Activated T-helper 2 cell treated with anti-CD3 and anti-CD28 coated beads, Interferon-gamma antibody, Interleukin-2, Interleukin-4, amounts not matched to agents 10 μg/mL and 5 μg/mL and 100 μg/mL, durations not matched to agents 14 hours and 24 hours and 36 hours (primary cell): Measurements from ENCODE around the gene ANAPC13. TPM values are rescaled to one million over a fixed set of nuclear protein-coding genes. Genes with fewer than 3 reads are reported as not detected.

Source experiments
- DNase-seq: peaks from one replicate; pipeline ENCODE4 v3.0.0; 2021; ENCODE audit warnings: low spot score
- H3K27ac Mint-ChIP-seq: one replicate; pipeline ENCODE4 v1.8.0; 2021; ENCODE audit warnings: mixed read lengths
- H3K27me3 Mint-ChIP-seq: one replicate; pipeline ENCODE4 v1.8.0; 2021; ENCODE audit warnings: low read depth, mixed read lengths
- H3K36me3 Mint-ChIP-seq: one replicate; pipeline ENCODE4 v1.8.0; 2021; ENCODE audit warnings: low read depth, mixed read lengths
- H3K4me1 Mint-ChIP-seq: one replicate; pipeline ENCODE4 v1.8.0; 2021; ENCODE audit warnings: low read depth, mixed read lengths
- H3K4me3 Mint-ChIP-seq: one replicate; pipeline ENCODE4 v1.8.0; 2021; ENCODE audit warnings: low read depth, mild to moderate bottlenecking, moderate library complexity, mixed read lengths
- H3K9me3 Mint-ChIP-seq: one replicate; pipeline ENCODE4 v1.8.0; 2021; ENCODE audit warnings: mixed read lengths
- intact Hi-C: fragments of 100-400 bp; cut with micrococcal nuclease; formaldehyde crosslinking; loops from one replicate; pipeline ENCODE4 v1.15.1; 2023
- total RNA-seq: library from RNA; stranded (reverse); gene quantifications from 2 replicates; pipeline ENCODE4 v1.2.3, GENCODE V29; 2022

ANAPC13 gene, protein sequence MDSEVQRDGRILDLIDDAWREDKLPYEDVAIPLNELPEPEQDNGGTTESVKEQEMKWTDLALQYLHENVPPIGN
- 27.3 and 27.4 TPM in 2 replicates for total RNA-seq

DNA sequence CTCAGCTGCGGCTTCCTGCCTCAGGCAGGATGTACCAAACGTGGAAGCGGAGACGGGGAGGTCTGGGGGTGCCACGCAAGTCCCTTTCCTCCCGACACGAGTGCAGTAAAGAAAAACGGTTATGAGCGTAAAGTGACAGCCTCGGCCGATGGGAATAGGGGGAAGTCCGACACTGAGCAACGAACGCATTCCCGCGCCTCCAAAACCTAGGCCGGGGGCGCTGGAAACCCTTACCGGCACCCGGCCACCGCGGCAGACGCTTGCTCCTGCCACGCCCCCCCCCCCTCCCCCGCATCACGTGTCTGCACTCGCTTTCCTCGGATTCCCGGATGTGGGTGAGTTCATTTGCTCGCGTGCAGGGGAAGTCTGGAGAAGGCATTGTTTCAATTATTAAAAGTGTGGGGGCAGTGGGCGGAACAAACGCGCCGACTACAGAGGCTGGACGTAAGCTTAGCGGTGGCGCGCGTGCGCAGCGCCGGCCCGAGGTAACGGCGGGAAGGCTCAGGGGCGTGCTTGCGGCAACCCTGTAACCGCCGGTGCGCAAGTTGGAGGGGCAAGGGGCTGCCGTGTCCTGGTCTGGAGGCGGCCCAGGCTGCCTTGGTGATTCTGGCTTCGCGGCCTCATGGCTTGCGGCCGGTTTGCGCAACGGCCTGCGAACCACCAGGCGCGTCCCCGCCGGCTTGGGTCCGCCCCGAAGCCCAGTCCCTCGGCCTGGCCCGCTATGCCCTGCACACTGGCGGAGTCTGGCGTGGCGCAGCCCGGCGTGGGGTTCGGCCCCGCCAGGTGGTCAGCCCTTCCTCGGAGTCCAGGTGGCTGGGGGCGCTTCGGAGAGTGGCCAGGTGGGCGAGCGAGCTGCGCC, at the start of gene ANAPC13, which contains the start of gene CEP63:
TSS of gene ANAPC13 (minus strand) at position 268 of the 859 bp plus-strand sequence. CDS start 3,081 bp downstream, outside the sequence.
TSS of gene CEP63 (plus strand) at position 340 of the 859 bp plus-strand sequence. CDS start 9,264 bp downstream, outside the sequence.
- no peaks in the 10 kb centered on the region for H3K9me3 Mint-ChIP-seq
- peak; percentile 92 for DNase-seq
- H3K27me3 Mint-ChIP-seq = no peaks in the 10 kb centered on the region
- peaks cover 37% of the 10 kb centered on the region for H3K4me1 Mint-ChIP-seq
- peak within 1 kb of the TSS; percentile 97 for H3K4me3 Mint-ChIP-seq
- peaks cover 31% of the 10 kb centered on the region for H3K36me3 Mint-ChIP-seq
- peak within 1 kb of the TSS; percentile 99 for H3K27ac Mint-ChIP-seq
- intact Hi-C loops = loop anchor here (2.0 to 10.0 kb wide), 8 partner anchors 179 to 1763 kb away; partner anchors contain the start of genes CDV3, MSL2, NPHP3 and RYK

DNA sequence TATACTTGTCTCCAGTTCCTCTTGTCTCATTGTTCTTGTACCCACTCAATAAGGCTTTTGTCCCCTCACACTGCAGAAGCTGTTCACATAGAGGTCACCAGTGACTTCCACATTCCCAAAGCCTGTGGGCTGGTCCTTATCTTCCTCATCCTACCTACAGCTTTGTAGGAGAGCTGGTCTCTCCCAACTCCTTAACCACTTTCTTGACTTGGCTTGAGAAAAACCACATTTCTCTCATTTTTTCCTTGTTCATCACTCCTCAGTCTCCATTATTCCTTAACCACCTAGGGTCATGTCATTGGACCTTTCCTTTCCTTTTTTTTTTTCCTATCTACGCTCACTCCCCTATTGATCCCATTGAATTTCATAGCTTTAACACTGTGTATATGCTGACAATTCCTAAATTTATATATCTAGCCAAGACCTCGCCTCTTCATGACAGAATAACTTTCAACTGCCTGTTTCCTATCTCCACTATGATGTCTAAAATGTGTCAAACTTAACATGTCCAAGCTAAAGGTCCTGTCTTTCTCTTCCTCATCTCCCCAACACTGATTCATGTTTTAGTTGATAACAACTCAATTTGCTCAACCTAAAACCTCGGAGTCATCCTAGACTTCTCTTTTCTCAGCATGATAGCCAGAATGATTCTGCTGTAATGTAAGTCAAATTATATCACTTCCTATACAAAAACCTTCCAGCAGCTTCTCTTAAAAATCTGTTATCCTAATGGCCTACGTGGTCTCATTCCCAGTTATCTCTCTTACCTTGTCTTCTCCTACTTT, 49.6 kb upstream of the ANAPC13 start:
- Mint-ChIP-seq H3K27ac (no peak overlapping the region), H3K4me3 (no peak overlapping the region), H3K27me3 (no peaks in the 10 kb centered on the region), H3K36me3 (peaks cover 15% of the 10 kb centered on the region), H3K4me1 (no peaks in the 10 kb centered on the region), H3K9me3 (no peaks in the 10 kb centered on the region)
- DNase-seq = no peak
- intact Hi-C loops = no loop called here

DNA sequence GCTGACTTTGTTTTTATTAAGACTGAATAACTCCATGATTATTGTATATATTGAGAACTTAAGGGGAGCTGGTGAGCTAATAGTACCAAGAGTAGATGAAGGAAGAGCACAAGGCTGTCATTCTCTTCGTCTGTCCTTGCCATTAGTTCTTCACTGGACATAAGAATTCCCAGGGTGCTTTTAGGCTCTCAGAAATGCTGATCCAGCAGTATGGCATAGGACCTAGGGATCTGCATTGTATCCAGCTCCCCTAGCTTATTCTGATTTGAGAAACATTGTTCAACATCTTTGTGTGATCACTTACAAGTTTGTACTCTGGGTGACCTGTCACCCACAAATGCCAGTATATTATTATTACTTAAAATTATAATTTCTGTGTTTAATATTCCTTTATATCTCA, 47.7 kb upstream of the ANAPC13 start:
- Mint-ChIP-seq H3K27ac (no peak overlapping the region), H3K36me3 (peaks cover 15% of the 10 kb centered on the region), H3K4me1 (no peaks in the 10 kb centered on the region), H3K9me3 (no peaks in the 10 kb centered on the region), H3K4me3 (no peak overlapping the region), H3K27me3 (no peaks in the 10 kb centered on the region)
- intact Hi-C loops = no loop called here
- no peak for DNase-seq

DNA sequence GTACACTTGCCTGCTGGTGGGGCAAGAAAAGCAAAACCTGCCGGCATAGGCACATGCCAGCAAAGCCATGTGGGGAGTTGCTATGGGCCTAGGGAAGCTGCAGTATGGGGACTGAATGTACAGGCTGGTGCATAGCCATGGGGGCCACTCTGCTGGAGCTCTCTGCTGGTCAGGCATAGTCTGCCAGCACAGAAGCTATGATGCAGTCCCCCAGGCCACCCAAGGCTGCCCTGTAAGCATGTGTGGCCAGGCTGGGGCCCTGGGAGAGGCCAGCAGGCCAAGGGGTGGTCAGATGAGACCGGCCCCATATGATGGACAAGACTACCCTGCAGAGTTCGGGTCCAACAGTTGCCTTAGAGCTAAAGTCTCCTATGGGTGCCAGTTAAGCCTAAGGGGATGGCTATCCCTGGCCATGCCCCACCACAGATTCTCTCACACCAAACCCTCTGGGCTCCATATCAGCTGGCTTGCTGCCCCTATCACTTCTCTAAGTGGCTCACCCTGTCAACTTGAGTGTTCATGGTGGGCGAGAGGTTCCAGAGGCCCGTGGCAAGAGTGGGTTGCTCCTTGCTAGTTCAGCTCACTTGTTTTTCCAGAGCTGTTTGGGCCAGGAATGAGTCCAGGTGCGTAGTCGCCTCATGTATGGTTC, 41.9 kb upstream of the ANAPC13 start:
- H3K36me3 Mint-ChIP-seq = peaks cover 39% of the 10 kb centered on the region
- no peaks in the 10 kb centered on the region for H3K4me1 Mint-ChIP-seq
- no peak for DNase-seq
- intact Hi-C loops = no loop called here
- no peak overlapping the region for H3K27ac Mint-ChIP-seq
- no peaks in the 10 kb centered on the region for H3K27me3 Mint-ChIP-seq
- no peak overlapping the region for H3K4me3 Mint-ChIP-seq
- H3K9me3 Mint-ChIP-seq = peaks cover 39% of the 10 kb centered on the region

DNA sequence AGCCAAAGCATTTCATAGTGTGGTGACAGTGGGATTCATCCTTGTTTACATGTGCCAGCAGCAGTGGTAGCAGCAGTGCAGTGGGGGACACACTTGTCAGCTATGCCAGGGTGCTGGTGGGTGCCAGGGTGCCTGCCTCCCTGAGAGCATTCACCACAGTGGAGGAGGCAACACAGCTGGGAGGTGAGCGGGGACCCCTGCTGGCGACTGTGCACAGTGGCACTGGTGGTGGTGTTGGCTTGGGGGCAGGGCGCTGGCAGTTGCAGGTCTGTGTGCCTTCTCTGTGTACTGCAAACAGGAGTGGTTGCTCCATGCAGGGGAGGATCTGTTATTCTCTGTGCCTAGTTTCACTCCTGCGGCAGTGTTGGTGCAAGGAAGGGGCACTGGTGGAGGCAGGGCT, 41.3 kb upstream of the ANAPC13 start:
- Mint-ChIP-seq H3K27me3 (no peaks in the 10 kb centered on the region), H3K9me3 (peaks cover 45% of the 10 kb centered on the region), H3K4me3 (no peak overlapping the region), H3K27ac (no peak overlapping the region), H3K36me3 (peaks cover 44% of the 10 kb centered on the region), H3K4me1 (no peaks in the 10 kb centered on the region)
- intact Hi-C loops = no loop called here
- DNase-seq = no peak

DNA sequence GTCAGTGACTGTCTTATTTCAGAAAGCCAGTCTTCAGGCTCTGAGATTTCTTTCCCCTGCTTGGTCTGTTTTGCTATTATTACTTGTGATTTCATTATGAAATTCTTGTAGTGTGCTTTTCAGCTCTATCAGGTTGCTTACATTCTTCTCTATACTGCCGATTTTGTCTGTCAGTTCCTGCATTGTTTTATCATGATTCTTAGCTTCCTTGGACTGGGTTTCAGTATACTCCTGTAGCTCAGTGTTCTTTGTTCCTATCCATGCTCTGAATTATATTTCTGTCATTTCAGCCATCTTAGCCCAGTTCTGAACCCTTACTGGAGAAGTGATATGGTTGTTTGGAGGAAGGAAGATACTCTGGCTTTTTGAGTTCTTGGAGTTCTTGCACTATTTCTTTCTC, 40.5 kb upstream of the ANAPC13 start:
- Mint-ChIP-seq H3K4me1 (no peaks in the 10 kb centered on the region), H3K36me3 (peaks cover 49% of the 10 kb centered on the region)

DNA sequence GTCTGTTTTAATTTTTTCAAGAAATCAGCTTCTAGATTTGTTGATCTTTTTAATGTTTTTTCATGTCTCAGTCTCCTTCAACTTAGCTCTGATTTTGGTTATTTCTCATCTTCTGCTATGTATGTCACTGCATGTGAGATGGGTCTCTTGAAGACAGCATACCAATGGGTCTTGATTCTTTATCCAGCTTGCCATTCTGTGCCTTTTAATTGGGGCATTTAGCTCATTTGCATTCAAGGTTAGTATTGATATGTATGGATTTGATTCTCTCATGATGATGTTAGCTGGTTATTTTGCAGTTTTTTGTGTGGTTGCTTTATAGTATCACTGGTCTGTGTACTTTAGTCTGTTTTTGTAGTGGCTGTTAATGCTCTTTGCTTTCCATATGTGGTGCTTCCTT, 39.5 kb upstream of the ANAPC13 start:
- Mint-ChIP-seq H3K9me3 (peaks cover 56% of the 10 kb centered on the region), H3K36me3 (peaks cover 54% of the 10 kb centered on the region), H3K4me1 (no peaks in the 10 kb centered on the region), H3K4me3 (no peak overlapping the region), H3K27me3 (no peaks in the 10 kb centered on the region), H3K27ac (no peak overlapping the region)
- intact Hi-C loops = no loop called here
- DNase-seq = no peak

More for the DNA sequence above, 40.5 kb upstream of the ANAPC13 start:
- no peak for DNase-seq
- no peak overlapping the region for H3K4me3 Mint-ChIP-seq
- H3K27ac Mint-ChIP-seq = no peak overlapping the region
- no peaks in the 10 kb centered on the region for H3K27me3 Mint-ChIP-seq
- peaks cover 49% of the 10 kb centered on the region for H3K9me3 Mint-ChIP-seq
- intact Hi-C loops = no loop called here

DNA sequence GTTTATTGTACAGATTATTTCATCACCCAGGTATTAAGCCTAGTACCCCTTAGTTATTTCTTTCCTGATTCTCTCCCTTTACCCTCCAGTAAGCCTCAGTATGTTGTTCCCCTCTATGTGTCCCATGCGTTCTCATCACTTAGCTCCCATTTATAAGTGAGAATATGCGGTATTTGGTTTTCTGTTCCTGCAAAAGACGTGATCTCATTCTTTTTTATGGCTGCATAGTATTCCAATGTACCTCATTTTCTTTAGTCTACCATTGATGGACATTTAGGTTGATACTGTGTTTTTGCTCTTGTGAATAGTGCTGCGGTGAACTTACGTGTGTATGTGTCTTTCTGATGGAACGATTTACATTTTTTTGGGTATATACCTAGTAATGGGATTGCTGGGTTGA, 36.8 kb upstream of the ANAPC13 start:
- Mint-ChIP-seq H3K27me3 (no peaks in the 10 kb centered on the region), H3K36me3 (peaks cover 67% of the 10 kb centered on the region), H3K9me3 (peaks cover 63% of the 10 kb centered on the region), H3K4me1 (no peaks in the 10 kb centered on the region), H3K4me3 (no peak overlapping the region), H3K27ac (no peak overlapping the region)
- no peak for DNase-seq
- intact Hi-C loops = no loop called here

DNA sequence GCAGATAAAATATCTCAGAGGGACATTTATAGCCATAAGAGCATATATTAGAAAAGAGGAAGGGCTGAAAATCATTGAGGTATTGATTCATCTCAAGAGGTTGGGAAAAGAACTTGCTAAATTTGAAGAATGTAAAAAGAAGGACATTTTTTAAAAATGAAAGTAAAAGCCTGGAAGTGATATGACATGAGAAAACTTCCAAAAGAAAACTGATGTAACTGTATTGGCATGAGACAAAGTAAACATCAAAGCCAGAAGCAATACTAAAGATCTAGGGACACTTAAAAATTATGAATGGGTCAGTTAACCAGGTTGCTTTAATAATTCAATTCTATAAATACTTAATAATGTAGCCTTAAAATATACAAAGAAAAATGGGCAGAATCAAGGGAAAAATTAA, 32.0 kb upstream of the ANAPC13 start:
- intact Hi-C loops = no loop called here
- Mint-ChIP-seq H3K4me1 (no peaks in the 10 kb centered on the region), H3K27me3 (no peaks in the 10 kb centered on the region), H3K4me3 (no peak overlapping the region), H3K9me3 (peaks cover 25% of the 10 kb centered on the region), H3K36me3 (peaks cover 50% of the 10 kb centered on the region), H3K27ac (no peak overlapping the region)
- DNase-seq = no peak

DNA sequence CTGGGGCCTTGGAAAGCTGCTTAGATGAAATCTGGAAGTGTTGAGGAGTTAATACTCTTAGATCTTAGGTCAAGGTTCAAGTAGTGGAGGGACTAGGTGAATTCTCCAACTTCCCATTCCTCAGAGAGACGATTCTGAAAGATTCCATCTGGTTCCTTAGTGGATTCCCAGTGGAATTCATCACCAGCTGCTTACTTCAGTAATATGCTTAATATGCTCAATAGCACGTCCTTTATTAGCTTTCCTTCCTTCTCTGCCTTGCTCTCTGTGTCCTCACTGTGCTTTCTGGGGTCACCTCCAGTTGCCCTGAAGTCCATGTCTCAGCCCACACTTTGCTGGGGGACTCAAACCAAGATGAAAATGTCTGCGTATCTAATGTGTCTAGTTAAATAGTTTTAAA, 31.1 kb upstream of the ANAPC13 start:
- peaks cover 17% of the 10 kb centered on the region for H3K9me3 Mint-ChIP-seq

DNA sequence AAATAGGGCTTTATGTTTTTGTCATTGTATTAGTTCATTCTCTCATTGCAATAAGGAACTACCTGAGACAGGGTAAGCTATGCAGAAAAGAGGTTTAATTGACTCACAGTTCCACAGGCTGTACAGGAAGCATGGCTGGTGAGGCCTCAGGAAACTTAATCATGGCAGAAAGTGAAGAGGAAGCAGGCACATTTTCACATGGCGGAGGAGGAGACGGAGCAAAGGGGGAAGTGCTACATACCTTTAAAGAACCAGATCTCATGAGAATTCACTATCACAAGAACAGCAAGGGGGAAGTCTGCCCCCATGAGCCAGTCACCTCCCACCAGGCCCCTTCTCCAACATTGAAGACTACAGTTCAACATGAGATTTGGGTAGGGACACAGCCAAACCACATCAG, 25.7 kb upstream of the ANAPC13 start:
- Mint-ChIP-seq H3K27ac (no peak overlapping the region), H3K27me3 (no peaks in the 10 kb centered on the region), H3K4me3 (no peak overlapping the region), H3K36me3 (peaks cover 66% of the 10 kb centered on the region), H3K9me3 (no peaks in the 10 kb centered on the region), H3K4me1 (peaks cover 4% of the 10 kb centered on the region)
- intact Hi-C loops = no loop called here
- no peak for DNase-seq

More for the DNA sequence above, 31.1 kb upstream of the ANAPC13 start:
- Mint-ChIP-seq H3K4me3 (no peak overlapping the region), H3K4me1 (no peaks in the 10 kb centered on the region), H3K27me3 (no peaks in the 10 kb centered on the region), H3K36me3 (peaks cover 46% of the 10 kb centered on the region), H3K27ac (no peak overlapping the region)
- intact Hi-C loops = no loop called here
- DNase-seq = no peak

DNA sequence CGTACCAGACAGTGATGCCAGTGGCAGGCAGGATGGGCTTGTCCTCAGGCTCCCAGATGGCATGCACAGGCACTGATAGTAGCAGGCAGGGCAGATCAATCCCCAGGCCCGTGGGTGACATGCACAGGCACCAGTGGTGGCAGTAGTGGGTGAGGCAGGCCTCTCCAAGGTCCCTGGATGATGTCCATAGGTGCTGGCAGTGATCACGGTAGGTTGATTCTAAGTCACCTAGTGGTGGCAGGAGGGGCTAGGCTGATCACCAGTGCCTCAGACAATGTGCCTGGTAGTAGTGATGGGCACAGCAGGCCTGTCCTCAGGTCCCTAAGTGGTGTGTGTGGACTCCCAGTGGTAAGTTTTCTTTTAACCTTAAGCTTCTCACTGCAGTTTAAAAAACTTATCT, 19.7 kb upstream of the ANAPC13 start:
- Mint-ChIP-seq H3K27ac (no peak overlapping the region), H3K4me3 (no peak overlapping the region), H3K4me1 (no peaks in the 10 kb centered on the region), H3K27me3 (no peaks in the 10 kb centered on the region), H3K36me3 (peaks cover 84% of the 10 kb centered on the region), H3K9me3 (peaks cover 39% of the 10 kb centered on the region)
- no peak for DNase-seq
- intact Hi-C loops = no loop called here
